ENCODE data around the gene TBPL1. TPM values are rescaled to one million over a fixed set of nuclear protein-coding genes. Genes with fewer than 3 reads are reported as not detected.

TBPL1 gene
- total RNA-seq, 4 donors from 2014 or later, result 4.8 to 10.0 (median 4.9) TPM; not detected in 1

DNA sequence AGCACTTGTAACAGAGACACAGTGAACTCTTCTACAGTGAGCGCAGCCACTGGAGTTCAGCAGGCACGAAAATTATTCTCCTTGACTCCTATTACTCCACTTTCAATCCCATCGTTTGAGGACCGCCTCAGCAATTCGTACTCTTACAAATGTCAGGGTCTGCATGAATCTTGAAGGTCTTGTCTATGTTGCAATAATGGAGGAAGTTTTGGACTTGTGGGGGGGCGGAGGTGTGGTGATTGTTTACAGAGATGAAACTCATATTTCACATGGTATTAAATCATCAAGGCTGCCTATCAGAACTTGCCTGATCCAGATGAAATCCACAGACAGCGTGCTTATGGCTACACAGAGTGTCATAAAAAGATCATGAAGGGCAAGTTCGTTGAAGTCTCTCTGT lies 57.4 kb downstream of the TBPL1 start:
- Histone ChIP-seq H3K27me3 (no peaks in the 10 kb centered on the region), H3K4me1 (peaks cover 0 to 19% (median 13%) of the 10 kb centered on the region in 4 donors), H3K9me3 (no peaks in the 10 kb centered on the region), H3K36me3 (no peaks in the 10 kb centered on the region), H3K27ac (no peak overlapping the region), H3K4me3 (no peak overlapping the region)
- intact Hi-C loops (cut with DNase I; ENCODE audit: low total_unique reads) (no loop called here), in situ Hi-C loops (cut with MboI; ENCODE audit: low pct_ligation_motif_present in 1 of 4, low pct_unique_long_range_greater_than_20kb in 1 of 4, low sequenced_read_pairs in 3 of 4) (no loop called here)
- TF ChIP-seq CTCF (IDR thresholded peaks at IDR 0.05) (no peak), POLR2AphosphoS5 (IDR thresholded peaks at IDR 0.05) (no peak), POLR2A (IDR thresholded peaks at IDR 0.05) (no peak), EP300 (IDR thresholded peaks at IDR 0.05; ENCODE audit: low read depth) (no peak)
- DNase-seq, result no peak
- 87 to 94% methylated on average over 6 to 8 of the region's 8 CpGs for WGBS, 2 donors (ENCODE audit: low coverage in 1 of 2)

DNA sequence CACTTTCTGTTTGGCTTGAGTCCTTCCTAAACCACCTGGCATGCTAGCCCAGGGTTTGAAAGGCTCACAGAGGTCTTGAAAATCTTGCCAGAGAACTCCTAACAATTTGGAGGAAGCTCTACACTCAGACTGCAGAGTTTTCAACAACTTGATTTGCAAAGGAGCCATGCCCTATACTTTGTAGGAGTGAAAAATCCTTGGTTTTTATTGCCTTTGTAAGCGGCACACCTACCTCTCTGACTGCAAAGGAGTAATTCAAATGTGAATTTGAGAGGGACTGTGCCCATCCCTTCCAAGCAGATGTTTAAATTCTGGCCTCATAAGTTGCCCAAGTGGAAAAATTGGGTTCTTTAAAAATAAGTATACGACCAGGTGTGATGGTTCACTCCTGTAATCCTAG lies 58.0 kb downstream of the TBPL1 start:
- no peak overlapping the region for H3K27ac ChIP-seq
- 51% methylated on average over 2 of the region's 2 CpGs for WGBS, 2 donors (ENCODE audit: low coverage in 1 of 2)

DNA sequence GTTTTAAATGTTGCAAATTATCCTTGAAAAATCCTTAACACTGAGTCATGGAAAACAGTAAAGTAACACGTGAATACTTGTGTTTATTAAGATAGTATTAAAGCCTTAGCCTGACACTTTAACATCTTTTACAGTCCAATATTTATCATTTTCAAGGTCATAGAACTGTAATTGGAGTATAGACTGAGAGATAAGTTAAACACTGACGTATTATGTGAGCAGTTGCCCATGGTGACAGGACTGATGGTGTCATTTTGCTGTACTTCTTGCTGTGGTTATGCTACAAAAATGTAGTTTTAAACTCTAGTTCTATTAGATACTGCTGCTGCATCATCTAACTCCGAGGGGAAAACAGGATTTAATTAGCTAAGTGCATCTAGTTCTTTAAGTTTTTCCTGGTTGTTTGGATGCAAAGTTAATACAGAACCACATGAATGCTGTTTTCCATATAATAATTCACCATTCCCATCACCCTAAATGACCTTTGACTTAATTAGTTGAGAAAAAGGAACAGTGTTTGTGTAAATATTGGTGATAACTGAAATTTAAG lies 61.6 kb downstream of the TBPL1 start:
- Histone ChIP-seq H3K4me3 (no peak overlapping the region), H3K9me3 (no peaks in the 10 kb centered on the region), H3K27me3 (no peaks in the 10 kb centered on the region), H3K27ac (no peak overlapping the region), H3K4me1 (peaks cover 0 to 14% (median 10%) of the 10 kb centered on the region in 4 donors), H3K36me3 (no peaks in the 10 kb centered on the region)
- in situ Hi-C loops (cut with MboI; ENCODE audit: low pct_ligation_motif_present in 1 of 4, low pct_unique_long_range_greater_than_20kb in 1 of 4, low sequenced_read_pairs in 3 of 4) (no loop called here), intact Hi-C loops (cut with DNase I; ENCODE audit: low total_unique reads) (no loop called here)
- WGBS, 2 donors (ENCODE audit: low coverage in 1 of 2), result 42 to 46% methylated on average over 3 of the region's 3 CpGs
- TF ChIP-seq POLR2A (IDR thresholded peaks at IDR 0.05), result no peak
- TF ChIP-seq CTCF (IDR thresholded peaks at IDR 0.05), result no peak
- no peak for DNase-seq

More for the DNA sequence above, 58.0 kb downstream of the TBPL1 start:
- H3K4me1 ChIP-seq, result peaks cover 0 to 19% (median 15%) of the 10 kb centered on the region in 4 donors
- in situ Hi-C loops (cut with MboI; ENCODE audit: low pct_ligation_motif_present in 1 of 4, low pct_unique_long_range_greater_than_20kb in 1 of 4, low sequenced_read_pairs in 3 of 4), result no loop called here
- no peak overlapping the region for H3K4me3 ChIP-seq
- no peaks in the 10 kb centered on the region for H3K9me3 ChIP-seq
- DNase-seq, result no peak
- no peaks in the 10 kb centered on the region for H3K36me3 ChIP-seq
- intact Hi-C loops (cut with DNase I; ENCODE audit: low total_unique reads), result no loop called here
- TF ChIP-seq CTCF (IDR thresholded peaks at IDR 0.05), result no peak
- TF ChIP-seq POLR2A (IDR thresholded peaks at IDR 0.05), result no peak
- TF ChIP-seq EP300 (IDR thresholded peaks at IDR 0.05; ENCODE audit: low read depth), result no peak
- TF ChIP-seq POLR2AphosphoS5 (IDR thresholded peaks at IDR 0.05), result no peak
- H3K27me3 ChIP-seq, result no peaks in the 10 kb centered on the region

DNA sequence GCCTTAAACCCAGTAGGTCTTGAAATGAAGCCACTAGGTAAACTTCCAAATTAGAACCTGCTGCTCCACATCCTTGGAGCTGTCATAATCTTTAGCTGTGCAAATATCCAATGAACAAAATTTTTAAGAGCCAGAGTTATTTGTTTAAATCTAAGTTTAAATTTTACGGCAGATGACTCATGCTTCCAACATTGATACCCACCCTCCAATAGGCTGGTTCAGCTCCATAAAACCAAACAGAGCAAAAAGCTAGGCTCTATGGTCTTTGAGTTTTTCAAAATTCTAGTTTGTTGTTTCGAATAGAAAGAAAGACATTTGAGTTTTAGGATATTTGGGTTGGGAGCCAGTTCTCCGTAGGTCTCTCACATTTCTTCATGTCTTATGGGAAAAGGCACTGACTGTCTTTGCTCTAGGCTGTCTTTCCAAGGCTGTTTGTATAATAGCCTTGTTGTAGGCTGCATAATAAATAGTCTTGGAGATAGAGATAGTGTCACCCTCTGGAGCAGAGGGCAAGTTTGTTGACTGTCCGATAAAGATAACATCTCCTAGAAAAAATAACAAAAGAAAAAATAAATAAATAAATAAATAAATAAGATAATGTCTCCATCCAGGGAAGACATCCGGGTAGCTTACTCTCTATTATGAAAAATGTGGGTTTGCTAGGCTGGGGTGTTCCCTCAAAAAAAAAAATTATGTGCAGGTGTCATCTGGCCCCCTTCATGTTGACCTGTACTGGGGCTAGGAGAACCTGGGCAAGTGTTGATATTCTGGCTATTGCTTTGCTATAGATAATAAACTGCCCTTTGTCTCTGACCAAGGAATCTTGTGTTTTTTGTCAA lies 62.9 kb downstream of the TBPL1 start:
- H3K27me3 ChIP-seq, result no peaks in the 10 kb centered on the region
- no peak for DNase-seq
- no peaks in the 10 kb centered on the region for H3K36me3 ChIP-seq
- H3K4me1 ChIP-seq, result peaks cover 0 to 14% (median 10%) of the 10 kb centered on the region in 4 donors
- H3K4me3 ChIP-seq, result no peak overlapping the region
- TF ChIP-seq POLR2A (IDR thresholded peaks at IDR 0.05), result no peak
- TF ChIP-seq POLR2AphosphoS5 (IDR thresholded peaks at IDR 0.05), result no peak
- no peak for TF ChIP-seq EP300 (IDR thresholded peaks at IDR 0.05; ENCODE audit: low read depth)
- TF ChIP-seq CTCF (IDR thresholded peaks at IDR 0.05), result no peak
- H3K9me3 ChIP-seq, result no peaks in the 10 kb centered on the region
- no peak overlapping the region for H3K27ac ChIP-seq
- 70 to 71% methylated on average over 4 to 5 of the region's 5 CpGs for WGBS, 2 donors (ENCODE audit: low coverage in 1 of 2)
- in situ Hi-C loops (cut with MboI; ENCODE audit: low pct_ligation_motif_present in 1 of 4, low pct_unique_long_range_greater_than_20kb in 1 of 4, low sequenced_read_pairs in 3 of 4), result no loop called here
- intact Hi-C loops (cut with DNase I; ENCODE audit: low total_unique reads), result no loop called here

All from transverse colon (tissue), 4 donors.